Measurements from ENCODE around the gene KLHL3.

KLHL3 gene

DNA sequence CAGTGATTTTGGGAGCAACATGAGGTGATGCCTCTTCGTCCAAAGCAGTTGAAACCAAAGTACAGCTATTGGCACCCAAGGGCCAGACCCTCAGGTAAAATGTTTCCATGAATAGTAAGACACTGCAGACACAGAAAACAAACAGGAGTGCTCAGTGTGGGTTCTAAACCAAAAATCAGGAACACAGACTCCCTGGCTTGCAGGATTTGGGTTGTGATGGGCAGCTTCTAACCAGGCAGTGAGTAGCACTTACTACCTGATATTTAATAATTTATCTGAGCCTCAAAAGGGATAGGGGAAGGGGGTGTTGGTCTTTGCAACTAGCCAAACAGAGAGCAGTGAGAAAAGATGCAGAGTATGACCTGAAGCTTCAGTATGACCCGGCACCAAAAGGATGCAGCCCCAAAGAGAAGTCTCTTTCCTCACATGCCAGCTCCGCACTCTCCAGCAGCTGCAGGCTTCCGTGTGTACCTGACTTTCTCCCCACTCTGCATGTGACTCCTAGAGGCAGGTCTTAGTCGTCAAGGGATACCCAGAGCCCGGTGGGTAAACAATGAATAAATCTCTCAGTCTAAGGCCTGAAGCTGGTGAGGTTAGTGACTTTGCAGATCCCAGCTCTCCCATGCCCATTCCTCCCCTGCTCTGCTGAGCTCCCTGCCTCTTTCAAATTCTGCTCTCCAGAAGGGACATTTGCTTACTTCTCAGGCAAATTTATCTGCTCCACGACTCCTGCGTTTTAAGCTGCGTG lies 131.4 kb downstream of the KLHL3 start:
- DNase-seq (ENCODE audit: insufficient read length, low spot score), result no peak

GRCh38 chr5:137603891-137604290 lies 132.0 kb downstream of the KLHL3 start:
- TF ChIP-seq POLR2A (IDR thresholded peaks at IDR 0.05; ENCODE audit: low read depth, low read length), result no peak

More for the DNA sequence above, 131.4 kb downstream of the KLHL3 start:
- FAIRE-seq, result no peak
- TF ChIP-seq POLR2A (IDR thresholded peaks at IDR 0.05; ENCODE audit: low read depth, low read length), result no peak

DNA sequence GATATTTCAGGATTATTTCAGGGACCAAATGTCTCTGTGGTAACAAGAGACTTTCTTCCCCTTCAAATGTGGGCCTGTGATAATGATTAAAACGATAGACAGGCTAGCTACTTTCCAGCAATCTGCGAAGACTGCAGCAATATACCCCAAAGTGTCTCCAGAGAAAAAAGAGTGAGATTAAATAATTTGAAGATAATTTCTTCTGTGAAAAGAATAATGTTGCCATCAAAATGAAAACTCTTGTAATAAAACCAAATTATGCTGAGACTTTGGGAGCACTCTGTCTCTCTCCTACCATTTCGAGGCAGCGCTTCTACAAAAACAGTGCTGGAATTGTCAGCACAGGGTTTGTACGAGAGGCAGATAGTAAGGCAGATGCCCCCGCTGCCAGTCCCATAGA lies 132.5 kb downstream of the KLHL3 start:
- FAIRE-seq (no peak), DNase-seq (ENCODE audit: insufficient read length, low spot score) (no peak)
- no peak for TF ChIP-seq POLR2A (IDR thresholded peaks at IDR 0.05; ENCODE audit: low read depth, low read length)

More at GRCh38 chr5:137603891-137604290, 132.0 kb downstream of the KLHL3 start:
- FAIRE-seq (no peak), DNase-seq (ENCODE audit: insufficient read length, low spot score) (no peak)

- TF ChIP-seq POLR2A (IDR thresholded peaks at IDR 0.05; ENCODE audit: low read depth, low read length), result no peak
- FAIRE-seq (no peak), DNase-seq (ENCODE audit: insufficient read length, low spot score) (no peak)
Measured at GRCh38 chr5:137602721-137603273, 133.1 kb downstream of the KLHL3 start.

DNA sequence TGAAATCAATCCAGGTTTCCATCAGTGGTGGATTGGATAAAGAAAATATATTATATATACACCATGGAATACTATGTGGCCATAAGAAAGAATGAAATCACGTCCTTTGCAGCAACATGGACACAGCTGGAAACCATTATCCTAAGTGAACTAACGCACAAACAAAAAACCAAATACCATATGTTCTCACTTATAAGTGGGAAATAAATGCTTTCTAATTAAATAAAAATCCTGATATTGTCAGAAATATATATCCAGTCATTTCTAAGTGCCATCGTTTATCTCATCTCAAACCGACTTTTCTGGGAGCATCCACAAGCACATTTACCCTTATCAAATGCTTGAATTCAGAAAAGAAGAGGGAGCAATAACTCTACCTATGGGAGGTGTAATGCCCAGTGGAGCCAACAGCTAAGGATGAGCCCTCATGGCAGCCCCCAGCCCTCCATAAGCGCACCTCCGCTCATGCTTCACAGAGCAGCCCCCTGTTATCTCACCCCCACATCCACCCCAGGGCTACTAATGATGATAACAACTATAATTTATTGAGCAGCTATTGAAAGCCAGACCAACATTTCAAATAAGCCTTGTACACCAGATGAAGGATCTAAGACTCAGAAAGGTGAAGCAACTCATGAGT lies 135.0 kb downstream of the KLHL3 start:
- DNase-seq (ENCODE audit: insufficient read length, low spot score) (no peak), FAIRE-seq (no peak)
- no peak for TF ChIP-seq POLR2A (IDR thresholded peaks at IDR 0.05; ENCODE audit: low read depth, low read length)

DNA sequence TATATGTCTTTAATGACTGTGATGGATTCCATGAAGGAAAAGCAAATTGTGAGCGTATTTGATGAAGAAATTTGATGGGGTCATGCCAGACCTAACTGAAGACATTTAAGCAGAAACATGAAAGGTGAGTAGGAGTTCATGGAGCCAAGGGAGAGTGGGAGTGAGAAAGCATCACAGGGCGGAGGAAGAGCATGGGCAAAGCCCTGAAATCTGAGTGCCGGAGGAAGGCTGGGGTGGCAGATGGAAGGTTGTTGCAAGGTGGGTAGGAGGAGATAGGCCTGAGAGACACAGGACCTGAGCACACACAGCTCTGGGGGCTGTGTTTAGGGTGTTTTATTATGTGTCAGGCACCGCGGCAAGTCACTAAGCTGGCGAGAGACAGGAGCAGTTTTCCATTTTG lies 136.4 kb downstream of the KLHL3 start:
- FAIRE-seq (no peak), DNase-seq (ENCODE audit: insufficient read length, low spot score) (no peak)
- TF ChIP-seq POLR2A (IDR thresholded peaks at IDR 0.05; ENCODE audit: low read depth, low read length), result no peak

DNA sequence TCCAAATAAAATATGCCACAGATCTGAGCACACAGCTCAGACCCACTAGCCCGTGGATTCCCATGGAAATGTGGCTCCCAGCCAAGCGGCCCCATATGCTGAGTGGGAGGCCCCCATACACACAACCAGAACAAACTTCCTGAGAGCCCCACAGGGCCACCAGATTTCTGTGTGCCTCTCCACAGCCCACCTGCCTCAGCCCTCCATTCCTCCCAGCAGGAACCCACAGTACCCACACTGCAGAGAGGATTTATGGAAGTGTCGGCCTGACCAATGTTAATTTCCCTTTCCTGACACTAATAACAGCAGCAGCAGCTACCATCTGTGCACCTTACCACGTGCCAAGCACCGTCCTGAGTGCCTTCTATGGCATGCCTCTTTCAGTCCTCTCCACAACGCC lies 137.5 kb downstream of the KLHL3 start:
- no peak for TF ChIP-seq POLR2A (IDR thresholded peaks at IDR 0.05; ENCODE audit: low read depth, low read length)
- DNase-seq (ENCODE audit: insufficient read length, low spot score) (no peak), FAIRE-seq (no peak)

DNA sequence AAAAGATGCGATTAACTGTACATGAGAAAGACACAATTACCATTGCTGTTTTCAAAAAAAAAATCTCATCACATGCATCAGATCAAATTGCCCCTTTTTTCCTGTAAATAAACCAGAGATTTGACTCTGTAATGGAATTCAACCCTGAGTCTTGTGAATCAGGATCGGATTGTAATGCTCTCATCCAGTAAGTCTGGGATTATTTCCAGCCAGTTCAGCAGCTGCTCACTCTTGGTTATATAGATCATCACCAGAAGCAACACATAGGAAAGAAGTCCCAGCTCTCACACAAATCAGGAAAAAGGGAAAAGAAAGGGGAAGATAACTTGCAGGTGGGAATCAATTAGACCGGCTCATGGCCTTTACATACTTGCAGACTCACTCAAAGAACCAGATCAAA lies 138.9 kb downstream of the KLHL3 start:
- FAIRE-seq (no peak), DNase-seq (ENCODE audit: insufficient read length, low spot score) (no peak)
- TF ChIP-seq POLR2A (IDR thresholded peaks at IDR 0.05; ENCODE audit: low read depth, low read length), result no peak

DNA sequence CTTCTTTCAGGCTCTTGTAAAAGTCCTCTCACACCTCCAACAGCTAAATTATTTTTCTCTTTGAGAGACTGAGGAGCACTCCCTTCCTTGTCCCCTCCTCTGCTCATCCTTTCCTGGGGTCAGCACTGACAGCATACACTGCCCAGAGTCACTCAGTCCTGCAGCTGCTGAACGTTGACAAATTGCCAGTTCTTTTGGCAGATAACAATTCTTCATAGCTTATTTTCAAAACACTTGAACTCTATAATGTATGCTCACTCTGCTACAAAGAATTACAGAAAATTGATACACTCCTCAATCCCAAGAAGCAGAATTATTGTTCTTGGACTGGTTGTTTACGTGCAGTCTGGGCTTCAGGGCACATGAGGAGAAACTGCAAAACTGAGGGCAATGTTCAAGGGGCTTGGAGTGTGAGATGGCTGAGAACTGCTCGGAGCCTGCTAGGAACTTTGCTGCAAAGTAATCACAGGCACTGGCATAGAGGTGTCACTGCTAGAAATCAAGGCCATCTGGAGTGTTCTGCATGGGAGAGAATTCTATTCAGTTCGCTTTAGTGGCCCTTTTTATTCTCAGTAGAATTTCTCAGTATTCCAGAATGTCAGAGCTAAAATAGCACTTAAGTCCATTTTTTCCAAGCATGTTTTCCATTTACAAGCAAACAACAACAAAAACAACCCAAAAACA lies 140.4 kb downstream of the KLHL3 start:
- TF ChIP-seq POLR2A (IDR thresholded peaks at IDR 0.05; ENCODE audit: low read depth, low read length), result no peak
- no peak for DNase-seq (ENCODE audit: insufficient read length, low spot score)
- FAIRE-seq, result no peak

GRCh38 chr5:137594717-137595116 lies 141.2 kb downstream of the KLHL3 start:
- FAIRE-seq (no peak), DNase-seq (ENCODE audit: insufficient read length, low spot score) (no peak)
- no peak for TF ChIP-seq POLR2A (IDR thresholded peaks at IDR 0.05; ENCODE audit: low read depth, low read length)

DNA sequence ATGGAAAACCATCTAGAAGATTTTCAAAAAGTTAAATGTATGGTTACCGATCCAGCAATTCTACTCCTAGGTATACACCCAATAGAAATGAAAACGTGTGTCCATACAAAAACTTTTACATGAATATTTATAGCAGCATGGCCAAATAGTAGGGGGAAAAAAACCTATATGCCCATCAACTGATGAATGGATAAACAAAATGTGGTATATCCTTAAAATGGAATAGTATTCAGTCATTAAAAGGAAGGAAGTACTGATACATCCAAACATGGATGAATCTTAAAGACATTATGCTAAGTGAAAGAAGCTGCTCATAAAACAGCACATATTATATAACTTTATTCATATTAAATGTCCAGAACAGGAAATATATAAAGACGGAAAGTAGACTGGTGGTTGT lies 143.6 kb downstream of the KLHL3 start:
- no peak for TF ChIP-seq POLR2A (IDR thresholded peaks at IDR 0.05; ENCODE audit: low read depth, low read length)
- DNase-seq (ENCODE audit: insufficient read length, low spot score) (no peak), FAIRE-seq (no peak)

DNA sequence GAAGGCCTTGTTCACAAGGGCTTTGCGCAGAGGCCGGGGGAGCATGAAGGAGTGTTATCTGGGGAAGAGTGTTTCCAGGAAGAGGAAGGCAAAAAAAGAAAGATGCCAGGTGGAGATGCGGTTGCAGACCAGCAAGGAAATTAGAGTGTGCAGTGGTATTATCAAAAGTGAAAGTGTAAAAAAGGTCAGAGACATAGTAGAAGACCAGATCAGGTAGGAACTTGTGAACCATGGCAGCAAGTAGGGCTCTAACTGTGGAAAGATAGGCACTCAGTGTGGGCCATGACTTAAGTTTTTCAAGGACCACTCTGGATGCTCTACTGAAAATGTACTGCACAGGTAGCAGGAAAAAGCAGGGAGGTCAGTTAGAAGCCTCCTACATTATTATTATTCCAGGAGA lies 146.7 kb downstream of the KLHL3 start:
- FAIRE-seq (no peak), DNase-seq (ENCODE audit: insufficient read length, low spot score) (no peak)
- TF ChIP-seq POLR2A (IDR thresholded peaks at IDR 0.05; ENCODE audit: low read depth, low read length), result no peak

DNA sequence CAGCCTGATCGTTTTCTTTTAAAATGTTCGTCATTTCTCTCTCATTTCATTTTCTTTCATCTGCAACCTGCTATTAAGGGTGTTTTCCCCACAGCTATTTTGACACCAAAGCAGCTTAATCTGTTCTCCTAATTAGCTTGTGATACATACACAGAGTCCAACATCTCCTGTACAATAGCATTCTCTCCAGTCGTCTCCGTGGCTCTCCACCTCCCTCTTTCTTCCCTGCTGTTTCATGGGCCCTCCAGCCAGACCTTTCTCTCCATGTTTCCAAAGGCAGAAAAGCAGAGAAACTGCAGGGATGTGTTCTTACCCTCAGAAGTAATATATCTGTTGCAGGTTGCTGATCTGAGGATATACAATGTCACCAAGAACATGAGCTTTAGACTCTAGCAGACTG lies 148.0 kb downstream of the KLHL3 start:
- FAIRE-seq (no peak), DNase-seq (ENCODE audit: insufficient read length, low spot score) (no peak)
- no peak for TF ChIP-seq POLR2A (IDR thresholded peaks at IDR 0.05; ENCODE audit: low read depth, low read length)

DNA sequence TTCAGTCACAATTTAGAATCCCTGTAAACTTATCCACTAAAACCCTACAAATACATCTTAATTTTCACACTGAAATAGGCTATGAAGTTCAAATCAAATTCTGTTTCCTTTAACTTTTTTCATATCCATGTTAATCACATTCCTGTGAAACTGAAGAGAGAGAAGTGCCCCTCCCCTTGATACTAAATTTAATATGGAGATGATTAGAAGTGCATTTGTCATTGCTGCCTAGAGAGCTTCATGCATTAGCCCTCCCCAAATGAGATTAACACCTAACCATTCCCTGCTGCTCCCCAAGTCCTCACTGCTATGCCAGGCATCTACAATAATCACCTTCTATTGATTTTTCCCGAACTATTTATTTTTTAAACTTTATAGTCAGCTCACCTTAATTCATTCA lies 151.6 kb downstream of the KLHL3 start:
- no peak for FAIRE-seq
- no peak for TF ChIP-seq POLR2A (IDR thresholded peaks at IDR 0.05; ENCODE audit: low read depth, low read length)
- no peak for DNase-seq (ENCODE audit: insufficient read length, low spot score)
